H1 (cell line): ENCODE results near the gene CPHXL. TPM values are rescaled to one million over a fixed set of nuclear protein-coding genes. Genes with fewer than 3 reads are reported as not detected.

Source experiments
- CTCF ChIA-PET: fragments of 300-600 bp; sonication (Branson Sonifier 250); formaldehyde crosslinking; loops from one replicate; lab custom pipeline; 2021; ENCODE audit not compliant: partially characterized antibody; lab: Charles Lee
- POLR2A ChIA-PET: fragments of 300-600 bp; sonication (Branson Sonifier 250); formaldehyde crosslinking; loops from one replicate; lab custom pipeline; 2021; ENCODE audit warnings: inconsistent platforms; ENCODE audit not compliant: partially characterized antibody; lab: Charles Lee
- DNase-seq, 2 experiments: peaks; one replicate each; pipeline versions ENCODE4 v3.0.0 to v3.0.0-alpha.2; 2010 to 2022; ENCODE audit warnings: low spot score in 2 of 2, low read depth in 1 of 2, mixed read lengths in 1 of 2
- FAIRE-seq: peaks from 2 replicates; lab custom pipeline; 2011; peaks lifted over from hg19 to GRCh38; lab: Jason Lieb, UNC
- H2AFZ ChIP-seq: 2 replicates; pipeline ENCODE4 v1.8.1; 2012; ENCODE audit warnings: low read length, inconsistent platforms
- H2AK5ac ChIP-seq: 2 replicates; pipeline ENCODE4 v1.6.1; 2013; ENCODE audit warnings: low read depth, low read length
- H2BK120ac ChIP-seq: replicated peaks from 2 replicates; pipeline ENCODE3; 2013; ENCODE audit warnings: low read depth, low read length, inconsistent platforms
- H2BK12ac ChIP-seq: 2 replicates; pipeline ENCODE4 v1.6.1; 2013; ENCODE audit warnings: low read depth, low read length
- H2BK15ac ChIP-seq: 2 replicates; pipeline ENCODE4 v1.6.1; 2013; ENCODE audit warnings: low read length
- H2BK20ac ChIP-seq: 2 replicates; pipeline ENCODE4 v1.6.1; 2013; ENCODE audit warnings: low read length
- H2BK5ac ChIP-seq: 2 replicates; pipeline ENCODE4 v1.6.1; 2013; ENCODE audit warnings: low read depth, low read length
- H3K14ac ChIP-seq: 2 replicates; pipeline ENCODE4 v1.6.1; 2013; ENCODE audit warnings: inconsistent platforms; ENCODE audit not compliant: insufficient read length
- H3K18ac ChIP-seq: 2 replicates; pipeline ENCODE4 v1.6.1; 2013; ENCODE audit warnings: low read length; ENCODE audit errors: extremely low read depth
- H3K23ac ChIP-seq: 2 replicates; pipeline ENCODE4 v1.6.1; 2013; ENCODE audit warnings: inconsistent platforms; ENCODE audit not compliant: insufficient read length
- H3K23me2 ChIP-seq: 2 replicates; pipeline ENCODE4 v1.6.1; 2013; ENCODE audit warnings: low read depth, low read length
- H3K27ac ChIP-seq: 2 replicates; pipeline ENCODE4 v1.6.1; 2011; ENCODE audit warnings: low read depth, low read length, inconsistent platforms
- H3K27me3 ChIP-seq, 4 experiments: replicated peaks in 1 of 4; 1 replicate in 1 of 4; 2 replicates in 3 of 4; pipeline versions ENCODE4 v1.6.1 to v1.8.1; 2011 to 2013; ENCODE audit warnings: low read length in 3 of 4, mild to moderate bottlenecking in 3 of 4, inconsistent platforms in 2 of 4, mixed read lengths in 2 of 4, moderate library complexity in 1 of 4; ENCODE audit not compliant: control insufficient read depth in 3 of 4, insufficient read depth in 3 of 4; ENCODE audit errors: extremely low read depth in 1 of 4
- H3K36me3 ChIP-seq, 4 experiments: 2 replicates each; pipeline versions ENCODE4 v1.6.1 to v1.8.1; 2011 to 2013; ENCODE audit warnings: mild to moderate bottlenecking in 4 of 4, low read length in 3 of 4, moderate library complexity in 2 of 4, control low read depth in 1 of 4, inconsistent platforms in 1 of 4; ENCODE audit not compliant: insufficient read depth in 4 of 4, control insufficient read depth in 2 of 4
- H3K4ac ChIP-seq: replicated peaks from 2 replicates; pipeline ENCODE3; 2013; ENCODE audit warnings: low read length, low read depth, mixed read lengths, inconsistent platforms; ENCODE audit not compliant: insufficient read length
- H3K4me1 ChIP-seq, 4 experiments: replicated peaks in 1 of 4; 1 replicate in 1 of 4; 2 replicates in 3 of 4; pipeline versions ENCODE4 v1.6.1 to v1.8.1; 2011 to 2013; ENCODE audit warnings: low read length in 3 of 4, inconsistent platforms in 2 of 4, mixed read lengths in 1 of 4; ENCODE audit not compliant: insufficient read depth in 4 of 4, control insufficient read depth in 3 of 4
- H3K4me2 ChIP-seq, 2 experiments: 2 replicates each; pipeline versions ENCODE4 v1.6.1 to v1.8.1; 2011 to 2013; ENCODE audit warnings: low read depth in 2 of 2, low read length in 2 of 2, control low read depth in 1 of 2, inconsistent platforms in 1 of 2, mild to moderate bottlenecking in 1 of 2; ENCODE audit not compliant: insufficient read depth in 1 of 2
- H3K4me3 ChIP-seq, 4 experiments: fragments of 200-600, 300-600 bp in 1 of 4; sonication (generic), shearing (Covaris generic), sonication (Bioruptor Twin) in 1 of 4; 2 replicates each; pipeline versions ENCODE4 v1.5.1 to v1.8.1; 2011 to 2016; ENCODE audit warnings: low read length in 4 of 4, low read depth in 3 of 4, control low read depth in 2 of 4, inconsistent platforms in 2 of 4, mild to moderate bottlenecking in 2 of 4, mixed read lengths in 1 of 4, moderate library complexity in 1 of 4; ENCODE audit not compliant: insufficient read depth in 2 of 4; ENCODE audit errors: extremely low read depth in 1 of 4
- H3K56ac ChIP-seq: replicated peaks from 2 replicates; pipeline ENCODE3; 2013; ENCODE audit warnings: low read depth, mild to moderate bottlenecking, mixed read lengths, low read length, inconsistent platforms; ENCODE audit not compliant: insufficient read length
- H3K79me1 ChIP-seq: 2 replicates; pipeline ENCODE4 v1.6.1; 2013; ENCODE audit warnings: low read depth, low read length, control low read depth
- H3K79me2 ChIP-seq, 2 experiments: 2 replicates each; pipeline versions ENCODE4 v1.6.1 to v1.8.1; 2012 to 2013; ENCODE audit warnings: low read length in 2 of 2, mild to moderate bottlenecking in 2 of 2, inconsistent platforms in 1 of 2; ENCODE audit not compliant: insufficient read depth in 2 of 2, control insufficient read depth in 1 of 2
- H3K9ac ChIP-seq, 4 experiments: replicated peaks in 1 of 4; 1 replicate in 1 of 4; 2 replicates in 3 of 4; pipeline versions ENCODE4 v1.6.1 to v1.8.1; 2011 to 2013; ENCODE audit warnings: low read depth in 3 of 4, low read length in 3 of 4, control low read depth in 2 of 4, mild to moderate bottlenecking in 2 of 4, moderate library complexity in 2 of 4, inconsistent platforms in 1 of 4; ENCODE audit errors: extremely low read depth in 1 of 4
- H3K9me3 ChIP-seq, 2 experiments: 2 replicates each; pipeline versions ENCODE4 v1.6.1 to v1.8.1; 2012 to 2013; ENCODE audit warnings: mild to moderate bottlenecking in 2 of 2, moderate library complexity in 2 of 2, control low read depth in 1 of 2, inconsistent platforms in 1 of 2, low read depth in 1 of 2, low read length in 1 of 2, mixed read lengths in 1 of 2; ENCODE audit not compliant: insufficient read depth in 2 of 2
- H4K20me1 ChIP-seq, 2 experiments: replicated peaks in 1 of 2; 2 replicates each; pipeline versions ENCODE3 to v1.8.1; 2011 to 2013; ENCODE audit warnings: inconsistent platforms in 2 of 2, low read length in 2 of 2, mild to moderate bottlenecking in 1 of 2; ENCODE audit not compliant: insufficient read depth in 2 of 2, control insufficient read depth in 1 of 2
- H4K5ac ChIP-seq: 2 replicates; pipeline ENCODE4 v1.6.1; 2013; ENCODE audit warnings: low read length, low read depth, mixed read lengths, inconsistent platforms; ENCODE audit not compliant: insufficient read length
- H4K8ac ChIP-seq: 2 replicates; pipeline ENCODE4 v1.8.0; 2013; ENCODE audit warnings: mild to moderate bottlenecking, moderate library complexity, low read length, inconsistent platforms; ENCODE audit not compliant: insufficient read depth; ENCODE audit errors: extremely low read depth
- H4K91ac ChIP-seq: replicated peaks from 2 replicates; pipeline ENCODE3; 2013; ENCODE audit warnings: low read length, mixed read lengths, inconsistent platforms; ENCODE audit not compliant: insufficient read length
- BACH1 ChIP-seq: IDR thresholded peaks from 2 replicates; pipeline ENCODE4 v1.6.1; 2012; ENCODE audit warnings: low read length, improper control_type of control experiment
- CTBP2 ChIP-seq: IDR thresholded peaks from 2 replicates; pipeline ENCODE4 v1.7.0; 2011; ENCODE audit warnings: borderline replicate concordance, mild to moderate bottlenecking, moderate library complexity, mixed read lengths, low read length; ENCODE audit not compliant: insufficient read depth, insufficient read length
- EGR1 ChIP-seq: IDR thresholded peaks from 2 replicates; pipeline ENCODE4 v1.6.1; 2011; ENCODE audit warnings: low read depth, low read length, borderline replicate concordance
- GTF2F1 ChIP-seq: IDR thresholded peaks from 2 replicates; pipeline ENCODE4 v1.6.1; 2012; ENCODE audit warnings: low read depth, low read length, improper control_type of control experiment, borderline replicate concordance
- HDAC2 ChIP-seq, 2 experiments: fragments of 300-600 bp in 1 of 2; sonication (generic) in 1 of 2; IDR thresholded peaks; 2 replicates each; pipeline ENCODE4 v1.6.1; 2011 to 2012; ENCODE audit warnings: low read depth in 2 of 2, low read length in 2 of 2, mild to moderate bottlenecking in 2 of 2, moderate library complexity in 2 of 2, borderline replicate concordance in 1 of 2, inconsistent platforms in 1 of 2
- JUND ChIP-seq: IDR thresholded peaks from 2 replicates; pipeline ENCODE4 v1.6.1; 2011; ENCODE audit warnings: mild to moderate bottlenecking, improper control_type of control experiment, low read length
- KDM1A ChIP-seq: fragments of 200-600, 300-600 bp; sonication (generic); IDR thresholded peaks from 2 replicates; pipeline ENCODE4 v1.7.1; 2016; ENCODE audit warnings: mild to moderate bottlenecking, low read length, borderline replicate concordance
- RXRA ChIP-seq: IDR thresholded peaks from 2 replicates; pipeline ENCODE4 v1.6.1; 2011; ENCODE audit warnings: low read depth, mild to moderate bottlenecking, low read length, moderate library complexity; ENCODE audit not compliant: insufficient read depth
- SAP30 ChIP-seq: fragments of 300-600 bp; sonication (generic); IDR thresholded peaks from 2 replicates; pipeline ENCODE4 v1.7.1; 2012; ENCODE audit warnings: low read length, moderate library complexity, mild to moderate bottlenecking, inconsistent platforms; ENCODE audit not compliant: insufficient read depth, insufficient replicate concordance
- SIN3A ChIP-seq, 2 experiments: IDR thresholded peaks in 1 of 2; conservative IDR thresholded peaks in 1 of 2; 2 replicates each; pipeline ENCODE4 v1.6.1; 2011 to 2012; ENCODE audit warnings: low read length in 2 of 2, improper control_type of control experiment in 1 of 2, low read depth in 1 of 2, mild to moderate bottlenecking in 1 of 2
- SIRT6 ChIP-seq: IDR thresholded peaks from one replicate; pipeline ENCODE4 v1.7.1; 2012; ENCODE audit warnings: low read length, inconsistent platforms
- SP4 ChIP-seq: IDR thresholded peaks from 2 replicates; pipeline ENCODE4 v1.6.1; 2012; ENCODE audit warnings: low read length, inconsistent platforms
- ZNF274 ChIP-seq: IDR thresholded peaks from 2 replicates; pipeline ENCODE4 v1.7.0; 2012; ENCODE audit warnings: low read length, borderline replicate concordance; ENCODE audit errors: extremely low read depth
- polyA plus RNA-seq, 7 experiments: library from polyadenylated mRNA; depleted of rRNA in 3 of 7; stranded (reverse) in 5 of 7; unstranded in 2 of 7; fragments of >200 nt in 5 of 7; fragments of 200-250 nt in 2 of 7; gene quantifications; 1 replicate in 5 of 7; 2 replicates in 1 of 7; 4 replicates in 1 of 7; pipeline versions ENCODE4 v1.2.1 to v1.2.3, GENCODE V29; 2011 to 2013; ENCODE audit warnings: missing spikeins in 2 of 7, mixed read lengths in 2 of 7
- total RNA-seq: library from RNA; stranded (reverse); fragmentation: NEBNext Ultra II Directional; extraction: Animal tissue kit (Norgen Biotek cat#: 25700); gene quantifications from 2 replicates; pipeline ENCODE4 v1.2.1, GENCODE V29; 2021
- TF ChIP-seq, protein P1 (sequence below): IDR thresholded peaks from 2 replicates; pipeline ENCODE4 v1.6.1; 2011; ENCODE audit warnings: low read depth, mild to moderate bottlenecking, low read length; ENCODE audit not compliant: insufficient read depth

The CPHXL gene
- total and polyA plus RNA-seq, 2 of the 8 experiments (the other 6 are each of a cell fraction or from before 2014, with no cell fraction given), result not detected

DNA sequence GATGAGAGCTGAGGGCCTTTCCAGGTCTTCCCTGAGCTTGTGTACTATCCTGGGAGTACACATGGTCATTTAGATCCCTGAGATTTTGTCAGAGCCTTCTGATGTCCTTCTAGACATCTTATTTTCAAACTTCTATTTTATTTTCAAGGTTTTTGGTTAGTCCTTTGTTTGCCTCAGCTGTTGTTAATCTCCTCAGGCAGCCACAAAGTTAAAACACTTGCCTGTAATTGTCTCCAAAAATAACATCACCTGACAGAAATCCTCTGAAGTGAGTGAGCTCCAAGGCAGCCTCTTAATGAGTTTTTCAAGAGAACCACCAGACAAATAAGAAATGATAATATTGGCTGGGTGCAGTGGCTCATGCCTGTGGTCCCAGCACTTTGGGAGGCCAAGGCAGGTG lies 43.8 kb upstream of the CPHXL start:
- H3K18ac ChIP-seq, result no peak overlapping the region
- no peaks in the 10 kb centered on the region for H3K23me2 ChIP-seq
- no peak overlapping the region for H3K14ac ChIP-seq
- H4K5ac ChIP-seq, result no peak overlapping the region
- ChIA-PET CTCF (no interaction called here), POLR2A (interaction anchor here (0.6 kb wide), 1 partner anchor 133 kb away, joined by 3 read pairs; no protein-coding TSS in a partner anchor)
- no peak overlapping the region for H3K4me3 ChIP-seq
- no peak overlapping the region for H4K8ac ChIP-seq
- no peak overlapping the region for H3K56ac ChIP-seq
- H2AK5ac ChIP-seq, result no peak overlapping the region
- no peak overlapping the region for H3K23ac ChIP-seq
- FAIRE-seq (no peak), DNase-seq (no peak)
- H2BK15ac ChIP-seq, result no peak overlapping the region
- H2BK20ac ChIP-seq, result no peak overlapping the region
- no peak overlapping the region for H4K91ac ChIP-seq
- no peak overlapping the region for H2BK5ac ChIP-seq
- no peaks in the 10 kb centered on the region for H3K36me3 ChIP-seq
- no peaks in the 10 kb centered on the region for H3K4me1 ChIP-seq
- no peak overlapping the region for H3K4me2 ChIP-seq
- H2BK12ac ChIP-seq, result no peak overlapping the region
- H3K27ac ChIP-seq, result no peak overlapping the region
- peaks cover 4 to 12% of the 10 kb centered on the region in 2 experiments; a peak in 2 of 4 replicates for H3K9me3 ChIP-seq
- no peaks in the 10 kb centered on the region for H3K79me1 ChIP-seq
- H3K4ac ChIP-seq, result no peak overlapping the region
- no peak overlapping the region for H2BK120ac ChIP-seq
- peaks cover 0 to 1% (median 0%) of the 10 kb centered on the region in 4 experiments; a peak in 1 of 7 replicates for H3K27me3 ChIP-seq
- H2AFZ ChIP-seq, result no peak overlapping the region
- H3K9ac ChIP-seq, result no peak overlapping the region
- no peaks in the 10 kb centered on the region for H4K20me1 ChIP-seq
- no peaks in the 10 kb centered on the region for H3K79me2 ChIP-seq
- TF ChIP-seq JUND, result no peak
- no peak for TF ChIP-seq SIN3A (conservative IDR thresholded peaks at IDR 0.05 in 1 of 2, IDR thresholded peaks at IDR 0.05 in 1 of 2; ENCODE audit: low read depth in 1 of 2, low read length in 2 of 2)
- TF ChIP-seq CTBP2, result no peak
- TF ChIP-seq GTF2F1, result no peak
- no peak for TF ChIP-seq KDM1A
- TF ChIP-seq, protein P1, sequence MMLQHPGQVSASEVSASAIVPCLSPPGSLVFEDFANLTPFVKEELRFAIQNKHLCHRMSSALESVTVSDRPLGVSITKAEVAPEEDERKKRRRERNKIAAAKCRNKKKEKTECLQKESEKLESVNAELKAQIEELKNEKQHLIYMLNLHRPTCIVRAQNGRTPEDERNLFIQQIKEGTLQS, result no peak
- no peak for TF ChIP-seq ZNF274
- no peak for TF ChIP-seq SAP30
- TF ChIP-seq SIRT6, result no peak
- TF ChIP-seq HDAC2 (IDR thresholded peaks at IDR 0.05; ENCODE audit: borderline replicate concordance in 1 of 2, low read depth in 2 of 2, low read length in 2 of 2), result no peak
- no peak for TF ChIP-seq BACH1
- TF ChIP-seq RXRA, result no peak
- no peak for TF ChIP-seq EGR1
- no peak for TF ChIP-seq SP4
